HS-27A (cell line): ENCODE measurements around the gene SLC25A19.

Experiments
- DNase-seq: peaks from one replicate; pipeline ENCODE4 v3.0.0-alpha.2; 2012; ENCODE audit warnings: low read depth, missing footprints

Gene SLC25A19

DNA sequence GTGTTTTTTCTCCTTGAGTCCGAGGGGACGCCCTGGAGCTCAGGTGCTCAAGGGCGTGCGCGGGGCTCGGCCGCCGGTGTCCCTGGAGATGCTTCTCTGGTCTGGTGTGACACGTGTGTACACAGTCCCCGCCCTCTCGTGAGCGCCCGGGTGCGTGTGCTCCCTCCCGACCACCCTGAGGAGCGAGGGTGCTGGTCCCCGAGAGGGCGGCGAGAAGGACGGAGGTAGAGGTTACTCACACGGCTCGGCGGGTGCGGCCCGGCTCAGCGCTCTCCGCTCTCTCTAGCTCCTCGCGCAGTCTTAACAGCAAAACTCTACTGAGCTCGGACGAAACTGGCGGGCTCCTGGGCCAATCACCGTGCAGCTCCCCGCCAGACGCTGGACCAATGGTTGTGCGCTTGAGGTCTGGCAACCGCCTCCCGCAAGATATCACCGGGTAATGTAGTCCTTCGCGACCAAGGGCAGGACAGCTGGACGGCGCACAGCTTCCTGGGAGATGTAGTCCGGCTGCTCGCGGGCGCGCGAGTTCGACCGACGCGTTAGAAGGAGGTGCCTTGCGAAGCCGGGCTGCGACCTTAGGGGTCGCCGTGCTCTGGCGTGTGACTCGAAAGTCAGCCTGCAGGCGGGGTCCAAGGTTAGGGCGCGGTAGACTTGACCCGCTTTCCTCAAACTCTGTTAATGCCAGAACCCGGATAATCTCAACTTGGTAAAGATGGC is at the start of gene SLC25A19:
Gene SLC25A19, minus strand, starts transcription at position 319 of the 717 bp plus-strand sequence. CDS start 2,669 bp downstream, outside the sequence.
- DNase-seq, result peak; percentile 84

DNA sequence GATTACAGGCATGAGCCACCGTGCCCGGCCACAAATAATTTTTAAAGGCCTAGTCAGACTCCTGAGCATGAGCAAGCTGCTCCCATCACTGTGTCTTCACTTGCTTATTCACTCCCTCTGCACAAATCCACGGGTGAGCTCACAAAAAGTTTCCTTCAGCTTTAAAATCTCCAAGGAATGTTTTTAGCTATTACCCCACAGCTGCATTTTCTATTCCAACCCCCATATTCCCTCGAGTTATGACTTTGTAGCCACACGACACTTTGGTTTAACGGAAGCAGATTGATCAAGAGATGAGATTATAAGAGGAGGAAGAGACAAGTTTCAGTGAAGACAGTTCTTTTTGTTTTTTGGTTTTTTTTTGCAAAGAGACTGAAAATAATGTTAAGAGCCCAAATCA is 49.1 kb upstream of the SLC25A19 start:
- no peak for DNase-seq

DNA sequence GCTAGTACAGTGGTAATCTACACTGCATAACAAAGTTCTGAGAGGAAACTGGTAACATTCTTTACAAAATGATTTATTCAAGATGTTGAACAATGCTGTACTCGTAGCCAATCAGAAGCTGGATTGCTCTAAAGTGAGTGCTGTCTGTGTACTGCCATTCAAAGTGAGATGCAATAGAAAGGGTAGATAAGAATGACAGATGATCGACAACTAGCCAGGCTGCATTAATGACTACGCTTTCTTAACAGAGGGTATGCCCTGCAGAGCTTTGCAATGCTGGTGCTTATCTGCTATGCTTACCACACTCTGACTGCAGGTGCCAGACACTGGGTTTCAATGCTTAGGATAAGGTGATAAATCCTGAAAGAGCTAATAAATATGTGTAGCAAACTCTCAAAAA is 46.1 kb upstream of the SLC25A19 start:
- no peak for DNase-seq

DNA sequence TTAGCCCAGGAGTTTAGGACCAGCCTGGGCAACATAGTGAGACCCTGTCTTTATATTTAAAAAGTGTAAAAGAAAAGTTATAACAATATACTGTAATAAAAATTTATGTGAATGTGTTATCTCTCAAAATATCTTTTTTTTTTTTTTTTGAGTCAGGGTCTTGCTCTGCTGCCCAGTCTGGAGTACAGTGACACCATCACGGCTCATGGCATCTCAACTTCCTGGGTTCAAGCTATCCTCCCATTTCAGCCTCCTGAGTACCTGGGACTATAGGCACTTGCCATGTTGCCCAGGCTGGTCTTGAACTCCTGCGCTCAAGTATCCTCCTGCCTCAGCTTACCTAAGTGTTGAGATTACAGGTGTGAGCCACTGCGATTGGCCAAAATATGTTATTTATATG is 45.5 kb upstream of the SLC25A19 start:
- DNase-seq, result no peak

DNA sequence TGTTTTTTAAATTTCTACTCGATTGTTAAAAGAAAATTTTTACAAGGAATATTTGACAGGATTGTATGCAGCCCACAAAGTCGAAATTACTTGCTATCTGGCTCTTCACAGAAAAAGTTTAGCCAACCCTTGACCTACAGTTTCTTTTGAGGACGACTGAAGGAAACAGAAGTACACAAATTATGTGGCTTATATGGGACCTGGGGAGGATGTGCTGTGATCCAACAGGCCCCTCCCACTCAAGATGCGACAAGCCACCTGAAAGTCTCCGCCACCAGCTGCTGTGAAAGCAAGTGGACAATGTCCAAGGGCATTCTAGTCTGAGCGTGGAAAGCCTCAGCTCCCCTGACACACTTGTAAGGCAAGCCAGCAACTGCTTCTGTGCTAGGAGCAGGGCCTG is 42.4 kb upstream of the SLC25A19 start:
- no peak for DNase-seq

DNA sequence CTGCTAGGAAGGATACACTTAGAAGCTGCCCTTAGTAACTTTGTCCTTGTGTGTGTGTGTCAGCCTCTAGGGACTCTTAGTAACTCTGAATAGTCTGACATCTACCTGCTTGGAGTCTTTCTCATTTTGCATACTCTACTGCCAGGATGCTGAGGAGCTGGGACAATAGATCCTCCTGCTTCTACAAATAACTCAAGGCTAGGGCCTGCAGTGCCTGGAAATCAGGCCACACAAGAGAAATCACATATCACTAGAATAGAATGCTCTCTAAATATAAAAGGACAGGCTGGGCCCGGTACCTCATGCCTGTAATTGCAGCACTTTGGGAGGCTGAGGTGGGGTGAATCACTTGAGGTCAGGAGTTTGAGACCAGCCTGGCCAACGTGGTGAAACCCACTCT is 38.5 kb upstream of the SLC25A19 start:
- no peak for DNase-seq

DNA sequence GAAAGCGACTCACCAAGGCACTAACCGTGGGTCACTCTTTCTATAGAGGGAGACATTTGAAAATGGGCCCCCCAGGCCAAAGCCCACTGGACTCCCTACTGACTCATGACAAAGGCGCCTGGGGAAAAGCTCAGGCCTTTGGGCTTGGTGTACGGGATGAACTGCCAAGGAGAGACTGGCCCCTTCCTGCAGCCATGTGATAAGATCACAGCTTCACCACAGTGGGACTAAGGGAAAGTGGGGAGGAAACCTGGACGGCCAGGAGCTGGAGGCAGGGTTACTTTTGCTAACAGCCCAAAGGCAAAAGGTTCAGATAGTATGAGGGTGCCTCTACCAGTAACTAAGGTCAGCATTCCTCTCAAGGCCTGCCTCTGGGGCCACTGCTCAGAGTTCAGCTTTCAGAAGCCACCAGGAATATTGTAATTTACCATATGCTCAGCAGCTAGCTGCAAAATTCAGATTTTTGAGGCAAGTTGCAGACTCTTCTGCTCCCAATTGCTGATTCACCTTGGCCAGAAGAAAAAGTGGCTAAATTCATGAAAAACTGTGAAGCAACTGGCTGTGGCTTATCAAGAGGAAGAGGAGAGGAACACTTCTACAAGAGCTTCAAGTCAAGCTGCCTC is 37.1 kb upstream of the SLC25A19 start:
- no peak for DNase-seq

DNA sequence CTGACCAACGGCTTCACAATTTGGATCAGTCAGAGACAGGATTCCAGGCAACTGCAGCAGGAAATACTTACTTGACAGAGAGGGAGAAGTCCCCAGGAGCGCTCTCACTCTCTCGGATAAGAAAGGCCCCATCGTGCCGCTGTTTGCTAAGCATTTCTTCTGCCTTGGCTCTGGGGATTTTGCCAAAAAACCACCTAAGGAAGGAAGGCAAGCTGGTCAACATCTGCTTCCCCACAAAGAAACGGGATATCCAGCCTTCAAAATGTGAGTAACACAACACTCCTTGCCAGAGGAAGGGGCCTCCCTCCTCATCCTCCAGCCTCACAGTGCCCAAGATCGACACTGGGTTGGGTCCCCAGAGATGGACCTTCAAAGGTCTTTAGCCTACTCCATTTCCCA is 36.6 kb upstream of the SLC25A19 start:
- no peak for DNase-seq

DNA sequence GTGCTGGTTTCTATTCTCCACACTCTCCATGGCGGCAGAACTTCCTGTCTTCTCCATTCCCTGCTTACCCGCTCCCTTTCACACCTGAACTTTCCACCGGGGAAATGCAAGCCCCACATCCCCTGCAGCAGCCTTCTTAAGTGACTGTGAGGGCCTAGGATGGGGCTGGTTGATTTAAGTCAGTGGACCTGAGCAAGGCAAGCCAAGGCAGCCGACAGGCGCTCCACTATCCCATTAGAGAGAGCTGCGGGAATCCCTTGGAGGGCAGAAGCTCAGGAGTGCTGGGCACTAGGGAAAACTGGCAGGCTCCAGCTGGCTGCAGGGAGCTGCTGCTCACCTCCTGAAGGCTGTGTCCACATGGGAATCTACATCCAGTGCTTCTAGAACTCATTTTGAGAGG is 36.1 kb upstream of the SLC25A19 start:
- DNase-seq, result no peak

DNA sequence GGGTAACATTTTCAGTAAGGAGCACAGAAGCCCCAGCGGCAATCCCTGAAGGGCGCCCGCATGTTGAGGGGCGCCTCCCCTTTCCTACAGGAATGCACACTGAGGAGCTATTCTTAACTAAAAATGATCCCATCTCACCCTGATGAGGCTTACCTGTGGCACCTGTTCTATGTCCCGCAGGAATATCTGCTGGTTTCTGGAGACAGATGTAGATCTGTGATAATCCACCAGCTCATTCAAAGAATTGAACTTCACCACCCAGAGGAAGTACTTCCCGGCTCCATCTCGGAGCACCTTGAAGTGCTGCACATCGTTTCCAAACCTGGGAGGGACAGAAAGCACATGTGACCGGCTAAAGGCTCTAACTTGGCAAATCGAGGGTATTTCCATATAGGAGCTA is 32.3 kb upstream of the SLC25A19 start:
- DNase-seq, result no peak

DNA sequence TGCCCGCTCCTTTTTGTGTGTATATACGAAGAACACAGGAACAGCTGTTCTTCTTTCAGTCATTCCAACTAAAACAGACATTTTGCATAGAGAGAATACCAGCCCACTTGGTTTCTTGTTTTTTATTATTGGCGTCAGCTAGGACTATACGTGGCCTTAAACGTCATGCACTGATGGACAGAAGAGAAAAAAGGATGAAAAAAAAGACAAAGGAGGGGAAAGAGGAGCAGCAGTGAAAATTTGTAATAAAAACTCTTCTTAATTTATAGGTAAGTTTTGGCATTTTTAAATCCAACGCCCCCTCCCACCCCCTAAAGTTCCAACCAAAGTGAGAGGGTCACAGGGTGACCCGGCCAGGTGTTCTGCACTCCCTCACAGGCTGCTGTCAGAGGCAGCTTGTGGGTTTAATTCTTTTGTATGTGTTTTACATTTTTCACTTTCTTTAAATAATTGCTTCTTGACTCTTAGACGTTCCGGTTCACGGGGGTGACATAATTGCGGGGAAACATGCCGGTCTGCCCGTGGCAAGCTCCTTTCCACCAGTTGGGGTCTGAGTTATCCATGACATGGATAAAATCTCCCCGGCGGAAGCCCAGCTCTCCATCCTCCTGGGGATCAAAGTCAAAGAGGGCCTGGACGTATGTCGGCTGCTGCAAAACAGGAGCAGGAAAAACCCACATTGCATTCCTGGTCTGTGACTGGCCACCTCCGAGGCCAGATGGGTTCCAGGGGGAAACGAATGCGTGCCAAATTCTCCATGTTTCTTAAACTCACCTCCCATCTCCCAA is 30.9 kb upstream of the SLC25A19 start:
- no peak for DNase-seq

DNA sequence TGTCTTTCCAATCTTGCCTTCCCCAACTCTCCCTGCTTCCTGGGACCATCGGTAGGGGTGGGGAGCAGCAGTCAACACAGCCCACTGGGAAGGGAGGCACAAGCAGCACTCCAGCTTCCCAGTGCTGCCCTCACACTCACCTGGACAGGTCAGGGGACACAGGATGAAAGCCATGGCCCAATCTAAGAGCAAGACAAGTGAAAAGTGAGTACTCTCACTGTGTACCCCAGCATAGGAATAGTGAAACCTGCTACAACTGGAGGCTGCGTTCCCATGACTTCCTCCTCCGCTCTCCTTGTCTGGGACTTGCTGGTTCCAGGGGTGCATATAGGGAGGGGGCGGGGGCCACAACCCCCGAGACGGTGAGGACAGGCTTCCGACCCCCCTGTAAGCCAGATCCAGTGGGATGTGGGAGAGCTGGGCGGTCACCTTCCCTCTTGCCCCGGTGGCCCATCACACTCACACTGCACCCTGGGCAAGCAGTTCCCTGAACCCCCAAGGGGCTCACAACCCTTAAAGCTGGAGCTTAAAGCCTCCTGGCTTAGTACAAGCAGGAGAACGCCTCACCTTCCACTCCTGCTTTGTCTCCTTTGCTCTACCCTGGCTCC is 29.5 kb upstream of the SLC25A19 start:
- DNase-seq, result no peak

DNA sequence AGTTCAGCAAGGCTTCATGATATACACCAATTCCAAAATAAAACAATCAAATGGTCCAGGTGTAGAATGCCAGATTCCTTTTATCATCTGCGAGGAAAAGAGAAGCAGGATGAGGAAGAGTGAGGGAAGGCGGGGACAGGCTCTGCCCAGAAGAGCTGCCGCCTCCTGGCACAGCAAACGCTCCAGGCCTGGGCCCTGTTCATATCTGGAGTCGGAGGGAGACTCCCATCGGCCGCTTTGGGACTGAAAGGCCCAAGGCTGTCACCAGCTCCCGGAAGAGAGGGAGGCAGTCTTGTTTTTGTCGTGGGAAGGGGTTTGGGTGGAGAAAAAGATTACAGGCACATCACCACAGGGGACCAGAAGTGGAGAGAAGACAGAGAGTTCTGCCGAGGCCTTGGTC is 29.0 kb upstream of the SLC25A19 start:
- no peak for DNase-seq

DNA sequence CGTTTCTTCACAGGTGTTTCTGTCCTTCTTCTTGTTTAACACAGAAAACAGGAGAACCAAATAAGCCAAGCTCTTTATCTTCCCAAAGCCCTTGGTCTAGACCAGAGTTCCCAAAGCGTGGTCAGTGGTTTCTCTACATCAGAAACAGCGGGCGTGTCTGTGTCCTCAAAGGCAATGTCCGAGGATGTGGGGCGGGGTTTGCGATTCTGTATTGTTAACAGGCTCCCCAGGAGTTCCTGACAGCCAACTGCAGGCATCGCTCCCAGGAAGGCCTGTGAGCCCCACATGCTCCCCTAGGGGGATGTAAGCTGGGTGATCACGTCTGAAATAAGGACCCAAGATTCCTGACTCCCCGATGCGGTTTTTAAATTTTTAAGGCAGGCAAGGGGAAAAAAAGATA is 28.4 kb upstream of the SLC25A19 start:
- DNase-seq, result no peak

DNA sequence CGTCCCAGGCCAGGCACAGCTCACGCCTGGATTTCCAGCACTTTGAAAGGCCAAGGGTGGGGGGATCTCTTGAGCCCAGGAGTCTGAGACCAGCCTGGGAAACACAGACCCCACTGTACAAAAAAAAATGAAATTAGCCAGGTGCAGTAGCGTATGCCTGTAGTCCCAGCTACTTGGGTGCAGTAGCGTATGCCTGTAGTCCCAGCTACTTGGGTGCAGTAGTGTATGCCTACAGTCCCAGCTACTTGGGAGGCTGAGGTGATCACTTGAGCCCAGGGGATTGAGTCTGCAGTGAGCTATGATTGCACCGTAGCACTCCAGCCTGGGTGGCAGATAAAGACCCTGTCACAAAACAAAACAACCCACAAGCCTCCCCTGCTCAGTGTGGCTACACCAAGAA is 27.0 kb upstream of the SLC25A19 start:
- DNase-seq, result no peak

DNA sequence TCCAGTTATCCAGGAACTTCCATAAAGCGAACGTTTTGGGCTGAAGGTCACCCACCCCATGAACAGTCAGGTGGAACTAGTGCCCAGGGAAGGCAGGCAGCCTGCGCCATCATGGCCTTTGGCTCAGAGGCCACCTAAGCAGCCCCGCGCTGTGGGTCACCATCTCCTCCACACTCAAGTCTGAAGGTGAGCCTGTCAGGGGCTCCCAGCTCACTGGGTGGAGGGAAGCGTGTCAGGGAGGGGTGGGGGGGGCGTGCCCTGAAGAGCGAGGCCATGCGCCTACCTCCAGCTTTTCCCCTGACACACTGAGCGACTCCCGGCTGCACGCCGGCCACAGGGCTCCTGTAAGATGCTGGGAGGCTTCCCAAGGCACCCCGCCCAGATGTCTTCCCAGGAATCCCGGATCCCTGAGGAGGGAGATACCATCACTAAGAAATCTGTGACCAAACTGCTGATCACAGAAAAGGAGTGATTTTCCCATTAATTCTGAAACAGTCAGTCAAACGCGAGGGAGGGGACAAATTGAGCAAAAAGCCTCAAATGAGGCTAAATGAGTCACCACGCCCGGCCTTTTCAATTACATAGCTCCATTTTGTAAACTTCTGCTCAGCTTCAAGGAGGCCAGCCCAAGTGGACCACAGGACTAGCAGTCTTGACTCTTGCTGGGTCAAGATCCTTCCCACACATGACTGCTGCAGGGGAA is 26.5 kb upstream of the SLC25A19 start:
- DNase-seq, result no peak

DNA sequence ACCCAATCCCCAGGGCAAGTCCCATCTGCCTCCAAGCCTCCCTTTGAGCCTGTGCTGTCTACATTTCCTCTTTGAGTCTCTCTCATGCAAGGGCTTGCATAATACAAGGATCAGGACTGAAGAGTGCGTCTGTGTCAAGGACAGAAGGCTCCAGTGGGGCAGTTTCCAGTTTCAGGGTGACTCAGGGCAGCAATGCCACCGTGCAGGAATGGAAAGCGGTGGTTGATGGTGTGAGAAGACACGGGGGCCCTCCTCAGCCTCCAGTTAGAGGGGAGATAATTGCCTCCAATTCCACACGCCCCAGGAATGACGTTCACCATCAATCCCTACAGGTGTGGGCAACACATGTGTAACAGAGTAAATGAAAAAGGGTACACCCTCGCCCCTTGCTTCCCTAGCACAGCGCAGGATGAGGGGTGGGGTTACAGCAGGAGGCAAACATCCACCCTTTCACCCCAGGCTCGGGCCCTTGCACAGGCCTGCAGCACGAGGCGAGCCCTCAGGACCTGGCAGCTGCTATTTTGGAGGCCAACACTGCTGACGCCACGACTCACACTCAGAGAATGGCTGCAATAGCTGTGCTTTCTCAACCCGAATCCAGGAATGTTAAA is 24.8 kb upstream of the SLC25A19 start:
- DNase-seq, result no peak

DNA sequence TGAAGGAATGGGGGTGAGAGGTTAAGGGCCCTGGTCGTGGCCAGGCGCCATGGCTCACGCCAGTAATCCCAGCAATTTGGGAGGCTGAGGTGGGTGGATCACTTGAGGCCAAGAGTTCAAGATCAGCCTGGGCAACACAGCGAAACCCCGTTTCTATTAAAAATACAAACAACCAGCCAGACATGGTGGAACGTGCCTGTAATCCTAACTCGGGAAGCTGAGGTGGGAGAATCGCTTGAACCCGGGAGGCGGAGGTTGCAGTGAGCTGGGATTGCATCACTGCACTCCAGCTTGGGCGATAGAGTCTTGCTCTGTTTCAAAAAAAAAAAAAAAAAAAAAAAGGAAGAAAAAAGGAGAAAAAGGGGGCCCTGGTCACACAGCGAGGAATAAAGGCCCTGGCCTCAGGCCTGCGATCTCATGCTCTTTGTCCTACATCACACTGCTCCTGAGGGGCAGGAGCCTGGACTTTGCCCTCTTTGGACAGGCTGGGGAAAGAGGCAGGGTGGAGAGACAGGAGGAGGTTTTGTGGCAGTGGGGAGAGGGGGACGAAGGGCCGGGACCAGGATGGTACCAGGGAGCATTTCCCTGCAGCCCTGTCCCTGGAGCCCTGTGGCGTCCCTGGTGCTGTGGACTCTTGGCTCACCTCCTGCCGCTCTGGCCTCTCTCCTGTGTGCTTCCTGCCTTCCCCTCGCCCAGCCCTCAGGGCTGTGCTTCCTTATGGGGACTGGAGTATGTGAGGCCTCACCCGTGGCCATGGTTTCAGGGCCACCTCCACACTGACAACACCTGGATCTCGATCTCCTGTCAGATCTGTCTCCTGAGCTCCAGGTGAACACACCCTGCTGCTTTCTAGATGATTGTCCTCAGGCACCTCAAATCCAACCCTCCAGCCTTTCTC is 19.7 kb upstream of the SLC25A19 start:
- DNase-seq, result no peak

DNA sequence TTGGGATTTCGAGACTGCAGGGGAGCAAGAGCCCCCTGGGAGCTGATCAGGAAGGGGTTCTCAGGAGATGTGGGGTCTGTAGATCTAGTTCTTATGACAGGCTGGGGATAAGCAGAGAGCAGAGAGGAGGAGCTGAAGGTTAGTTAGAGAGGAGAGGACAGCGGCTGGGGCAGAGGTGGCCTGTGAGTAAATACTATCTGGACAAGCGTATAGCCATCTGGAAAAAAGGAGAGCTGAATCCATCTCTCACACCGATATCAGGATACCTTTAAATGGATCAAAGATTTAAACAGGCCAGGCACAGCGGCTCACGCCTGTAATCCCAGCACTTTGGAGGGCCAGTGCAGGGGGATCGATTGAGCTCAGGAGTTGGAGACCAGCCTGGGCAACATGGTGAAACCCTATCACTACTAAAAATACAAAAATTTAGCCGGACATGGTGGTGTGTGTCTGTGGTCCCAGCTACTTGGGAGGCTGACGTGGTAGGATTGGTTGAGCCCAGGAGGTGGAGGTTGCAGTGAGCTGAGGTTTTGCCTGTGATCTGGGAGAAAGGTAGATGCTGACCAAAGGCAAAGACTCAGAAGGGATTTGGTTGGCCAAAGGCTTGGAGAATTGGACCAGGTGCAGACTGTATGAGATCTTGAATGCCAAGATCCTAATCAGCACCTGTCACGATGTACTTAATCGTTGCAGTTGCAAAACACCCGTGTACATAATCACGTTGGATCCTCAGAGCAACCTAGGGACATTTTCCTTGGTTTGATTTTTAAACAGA is 18.9 kb upstream of the SLC25A19 start:
- DNase-seq, result no peak
